Measurements from ENCODE around the gene PAPPA. TPM values are rescaled to one million over a fixed set of nuclear protein-coding genes. Genes with fewer than 3 reads are reported as not detected.

PAPPA gene
- total and polyA plus RNA-seq, 9 donors = 0.61 to 5.5 (median 2.6) TPM

DNA sequence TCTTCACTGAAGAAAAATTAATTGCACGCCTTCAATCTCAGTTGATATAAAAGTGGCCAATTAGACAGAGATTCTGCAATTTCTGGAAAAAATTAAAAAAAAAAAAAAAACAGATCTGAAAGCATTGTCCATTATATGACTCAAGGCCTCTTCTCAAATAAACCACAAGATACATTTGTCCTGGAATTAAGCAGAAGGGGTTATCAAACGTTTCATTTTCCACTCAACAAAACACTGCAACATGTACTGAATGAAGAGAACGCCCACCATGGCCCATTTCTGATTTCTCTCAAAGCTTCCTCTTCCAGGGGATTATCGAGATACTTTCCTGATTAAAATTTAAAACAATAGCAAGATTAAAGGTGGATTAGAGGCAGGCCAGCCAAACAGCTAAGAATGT lies 5.8 kb upstream of the PAPPA start:
- no peaks in the 10 kb centered on the region for H3K36me3 ChIP-seq
- no peak for DNase-seq
- H3K4me1 ChIP-seq (ENCODE audit: insufficient read depth) = no peaks in the 10 kb centered on the region
- no peak for TF ChIP-seq POLR2A (IDR thresholded peaks at IDR 0.05)
- no peak for TF ChIP-seq EP300 (IDR thresholded peaks at IDR 0.05)
- TF ChIP-seq, protein P1, sequence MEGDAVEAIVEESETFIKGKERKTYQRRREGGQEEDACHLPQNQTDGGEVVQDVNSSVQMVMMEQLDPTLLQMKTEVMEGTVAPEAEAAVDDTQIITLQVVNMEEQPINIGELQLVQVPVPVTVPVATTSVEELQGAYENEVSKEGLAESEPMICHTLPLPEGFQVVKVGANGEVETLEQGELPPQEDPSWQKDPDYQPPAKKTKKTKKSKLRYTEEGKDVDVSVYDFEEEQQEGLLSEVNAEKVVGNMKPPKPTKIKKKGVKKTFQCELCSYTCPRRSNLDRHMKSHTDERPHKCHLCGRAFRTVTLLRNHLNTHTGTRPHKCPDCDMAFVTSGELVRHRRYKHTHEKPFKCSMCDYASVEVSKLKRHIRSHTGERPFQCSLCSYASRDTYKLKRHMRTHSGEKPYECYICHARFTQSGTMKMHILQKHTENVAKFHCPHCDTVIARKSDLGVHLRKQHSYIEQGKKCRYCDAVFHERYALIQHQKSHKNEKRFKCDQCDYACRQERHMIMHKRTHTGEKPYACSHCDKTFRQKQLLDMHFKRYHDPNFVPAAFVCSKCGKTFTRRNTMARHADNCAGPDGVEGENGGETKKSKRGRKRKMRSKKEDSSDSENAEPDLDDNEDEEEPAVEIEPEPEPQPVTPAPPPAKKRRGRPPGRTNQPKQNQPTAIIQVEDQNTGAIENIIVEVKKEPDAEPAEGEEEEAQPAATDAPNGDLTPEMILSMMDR (IDR thresholded peaks at IDR 0.05) = no peak
- WGBS, 3 donors = 50 to 68% (median 67%) methylated on average over 4 of the region's 4 CpGs
- no peak overlapping the region for H3K27ac ChIP-seq
- intact Hi-C loops (cut with DNase I) = loop anchor here in 1 of 4 donors (5.0 kb wide), 1 partner anchor 424 kb away; no protein-coding TSS in a partner anchor
- no peak overlapping the region for H3K4me3 ChIP-seq
- no peaks in the 10 kb centered on the region for H3K9me3 ChIP-seq
- H3K27me3 ChIP-seq = no peaks in the 10 kb centered on the region

DNA sequence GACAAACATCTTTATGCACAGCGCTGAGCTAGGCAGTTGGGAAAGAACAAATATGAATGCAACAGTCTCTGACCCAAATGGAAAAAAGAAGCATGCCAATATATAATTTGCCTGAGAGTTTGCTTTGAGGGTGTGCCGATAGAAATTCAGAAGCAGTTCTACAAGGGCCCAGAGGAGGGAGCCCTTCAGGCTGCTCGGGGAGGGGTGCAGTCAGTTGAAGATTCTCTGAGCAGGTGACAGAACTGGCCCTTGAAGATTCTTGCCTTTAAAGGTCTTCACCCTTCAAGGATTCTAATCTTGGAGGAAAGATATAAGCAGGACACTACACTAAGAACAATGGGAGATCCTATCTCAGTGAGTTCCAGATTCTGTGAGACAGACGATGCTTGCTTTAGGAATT lies 3.7 kb upstream of the PAPPA start:
- 23 to 33% (median 32%) methylated on average over 4 of the region's 4 CpGs for WGBS, 3 donors
- Histone ChIP-seq H3K4me1 (ENCODE audit: insufficient read depth) (peaks cover 5% of the 10 kb centered on the region), H3K27me3 (no peaks in the 10 kb centered on the region), H3K9me3 (no peaks in the 10 kb centered on the region), H3K27ac (no peak overlapping the region), H3K36me3 (no peaks in the 10 kb centered on the region), H3K4me3 (no peak overlapping the region)
- peak in 2 of 5 donors; percentile 37 to 38 for DNase-seq
- intact Hi-C loops (cut with DNase I) = loop anchor here in 3 of 4 donors (5.0 to 10.0 kb wide), 3 partner anchors 215 to 422 kb away; no protein-coding TSS in a partner anchor
- TF ChIP-seq, protein P1 (IDR thresholded peaks at IDR 0.05) = peak in 2 of 3 donors; percentile 19 to 48
- TF ChIP-seq POLR2A (IDR thresholded peaks at IDR 0.05) = no peak
- TF ChIP-seq EP300 (IDR thresholded peaks at IDR 0.05) = no peak

DNA sequence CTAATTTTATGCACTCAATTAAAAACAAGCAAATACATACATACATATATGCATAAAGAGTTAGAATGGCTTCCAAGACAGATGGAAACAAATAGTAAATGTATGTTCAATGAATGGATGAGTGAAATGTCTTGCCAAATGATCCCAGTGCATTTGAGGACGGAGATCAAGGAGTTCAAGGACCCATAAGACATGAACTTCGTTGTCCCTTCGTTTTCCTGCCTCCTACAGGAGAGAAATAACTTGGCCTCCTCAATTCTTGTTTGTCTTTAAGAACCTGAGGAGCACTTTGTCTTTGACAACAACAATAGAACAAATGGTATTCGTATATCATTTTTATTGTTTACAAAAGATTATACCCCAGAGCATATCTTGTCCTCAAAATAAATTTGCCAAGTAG lies 2.4 kb upstream of the PAPPA start:
- WGBS, 3 donors = 45 to 58% (median 57%) methylated on average over 4 of the region's 4 CpGs
- no peaks in the 10 kb centered on the region for H3K36me3 ChIP-seq
- no peak overlapping the region for H3K27ac ChIP-seq
- intact Hi-C loops (cut with DNase I) = loop anchor here in 3 of 4 donors (5.0 to 10.0 kb wide), 3 partner anchors 214 to 421 kb away; no protein-coding TSS in a partner anchor
- no peaks in the 10 kb centered on the region for H3K9me3 ChIP-seq
- no peaks in the 10 kb centered on the region for H3K27me3 ChIP-seq
- no peak for DNase-seq
- TF ChIP-seq, protein P1 (IDR thresholded peaks at IDR 0.05) = no peak
- no peak for TF ChIP-seq POLR2A (IDR thresholded peaks at IDR 0.05)
- no peak for TF ChIP-seq EP300 (IDR thresholded peaks at IDR 0.05)
- H3K4me1 ChIP-seq (ENCODE audit: insufficient read depth) = peaks cover 5% of the 10 kb centered on the region
- H3K4me3 ChIP-seq = no peak overlapping the region

DNA sequence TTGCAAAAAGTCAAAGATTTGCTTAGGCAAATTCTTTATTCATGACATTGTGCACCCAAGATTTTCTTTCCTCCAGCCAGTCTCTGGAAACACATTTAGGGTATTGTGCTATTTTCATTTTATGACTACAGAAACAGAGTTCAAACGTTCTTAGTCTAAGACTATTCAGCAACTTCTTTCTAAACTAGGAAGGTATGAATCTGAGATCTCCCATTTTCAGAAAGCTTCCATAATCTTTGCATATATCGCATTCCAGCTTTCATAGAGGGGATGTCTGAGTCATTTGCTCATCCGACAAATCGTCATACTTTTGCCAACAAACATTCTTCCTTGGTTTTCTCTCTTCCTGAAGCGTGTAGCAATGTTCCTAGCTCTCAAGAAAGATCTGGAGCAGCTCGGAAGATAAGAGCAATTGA lies 1.6 kb upstream of the PAPPA start:
- Histone ChIP-seq H3K9me3 (no peaks in the 10 kb centered on the region), H3K27me3 (no peaks in the 10 kb centered on the region), H3K4me3 (no peak overlapping the region), H3K4me1 (ENCODE audit: insufficient read depth) (peaks cover 5% of the 10 kb centered on the region), H3K36me3 (no peaks in the 10 kb centered on the region), H3K27ac (no peak overlapping the region)
- 36 to 44% (median 44%) methylated on average over 6 of the region's 6 CpGs for WGBS, 3 donors
- intact Hi-C loops (cut with DNase I) = loop anchor here in 3 of 4 donors (5.0 to 10.0 kb wide), 3 partner anchors 213 to 420 kb away; no protein-coding TSS in a partner anchor
- no peak for TF ChIP-seq POLR2A (IDR thresholded peaks at IDR 0.05)
- no peak for TF ChIP-seq EP300 (IDR thresholded peaks at IDR 0.05)
- TF ChIP-seq, protein P1 (IDR thresholded peaks at IDR 0.05) = no peak
- no peak for DNase-seq
